GM19397 (cell line): ENCODE data around the gene TEX19.
"Not testable (repeated sequence)": the region's sequence is repeated elsewhere in the genome, so short reads cannot be mapped to it uniquely, and the experiment has no call there.

ENCODE experiments used
- ATAC-seq: cut with Tn5 transposase; IDR thresholded peaks from one replicate; pipeline ENCODE4 v1.9.1; 2021; ENCODE audit warnings: mild to moderate bottlenecking, moderate library complexity; ENCODE audit not compliant: unreplicated experiment

The TEX19 gene

DNA sequence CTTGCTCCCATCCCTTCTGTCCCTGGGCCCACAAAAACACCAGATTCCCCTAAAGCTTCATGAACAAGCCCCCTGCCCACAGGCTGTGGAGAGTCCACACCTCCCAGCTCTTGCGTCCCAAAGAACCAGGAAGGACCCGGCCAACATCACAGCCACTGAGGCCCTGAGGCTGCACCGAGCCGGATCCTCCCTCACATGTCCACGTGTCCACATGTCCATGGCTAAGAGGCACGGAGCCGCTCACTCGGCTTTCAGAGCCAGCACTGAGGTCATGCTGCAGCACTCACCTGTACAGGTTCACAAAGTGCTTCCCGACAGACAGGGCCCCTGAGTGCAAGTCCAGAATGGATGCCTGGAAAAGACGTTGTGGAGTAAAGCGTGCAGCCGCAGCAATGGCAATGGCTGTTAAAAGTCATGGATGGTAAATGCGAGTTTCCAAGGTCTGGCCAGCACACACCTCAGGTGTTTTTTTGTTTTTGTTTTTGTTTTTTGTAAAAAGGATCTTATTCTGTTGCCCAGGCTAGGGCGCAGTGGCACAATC, 47.2 kb downstream of the TEX19 start:
- no peak for ATAC-seq

DNA sequence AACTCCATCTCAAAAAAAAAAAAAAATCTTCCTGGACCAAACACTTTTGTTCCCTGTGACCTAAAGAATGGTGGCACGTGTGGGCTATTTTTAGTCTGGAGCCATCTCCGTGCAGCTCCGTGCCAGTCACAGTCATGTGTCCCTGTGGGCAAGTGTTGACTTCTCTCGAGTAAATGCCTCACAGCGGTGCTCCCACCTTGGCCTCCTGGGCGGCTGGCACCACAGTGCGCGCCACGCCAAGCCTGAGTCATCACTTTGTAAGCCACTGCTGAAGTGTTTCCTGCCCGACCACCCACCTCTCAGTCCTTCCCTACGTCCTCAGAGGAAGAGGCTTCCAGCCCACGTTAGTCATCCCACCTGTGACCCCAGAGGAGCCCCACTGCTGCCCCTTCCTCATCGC, 48.2 kb downstream of the TEX19 start:
- no peak for ATAC-seq

DNA sequence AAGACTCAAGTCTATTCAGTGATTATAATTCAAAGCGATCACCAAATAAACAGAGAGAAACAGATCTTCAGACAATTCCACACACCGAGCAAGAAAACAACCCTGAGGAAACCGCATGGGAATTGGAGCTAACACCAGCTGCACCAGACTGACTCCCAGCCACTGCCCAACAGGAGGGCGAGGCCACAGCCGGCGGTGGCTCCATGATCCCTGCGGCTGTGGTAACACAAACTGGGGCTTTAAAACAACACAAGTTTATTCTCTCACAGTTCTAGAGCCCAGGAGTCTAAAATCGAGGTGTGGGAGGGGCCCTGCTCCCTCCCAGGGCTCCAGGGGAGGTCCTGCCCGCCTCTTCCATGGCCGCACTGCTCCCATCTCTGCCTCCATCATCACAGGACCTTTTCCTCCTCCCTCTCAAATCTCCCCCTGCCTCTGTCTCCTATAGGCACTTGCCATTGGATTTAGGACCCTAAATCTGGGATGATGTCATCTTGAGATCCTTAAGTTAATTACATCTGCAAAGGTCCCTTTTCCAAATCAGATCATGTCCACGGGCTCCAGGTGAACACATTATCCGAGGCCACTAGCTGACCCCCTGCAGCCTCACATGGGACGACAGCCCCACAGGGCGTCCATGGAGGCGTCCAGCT, 49.4 kb downstream of the TEX19 start:
- ATAC-seq, result no peak

DNA sequence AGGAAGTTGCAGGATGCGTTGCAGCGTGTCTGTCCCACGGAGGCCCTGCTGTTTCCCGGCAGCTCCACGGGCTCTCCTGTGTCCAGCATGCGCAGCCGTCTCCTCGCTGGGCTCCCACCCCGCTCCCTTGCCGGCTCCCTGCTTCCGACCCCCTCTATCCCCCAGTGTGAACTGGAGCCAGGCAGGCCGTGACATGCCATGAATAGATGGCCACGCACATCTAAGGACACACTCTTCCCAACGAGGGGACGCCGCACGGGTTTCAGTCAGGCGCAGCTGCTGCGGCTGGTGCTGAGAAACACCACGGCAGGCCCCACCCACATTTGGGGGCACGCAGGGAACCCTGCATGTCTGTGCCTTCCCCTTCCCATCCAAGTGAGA, 49.9 kb downstream of the TEX19 start:
- no peak for ATAC-seq

DNA sequence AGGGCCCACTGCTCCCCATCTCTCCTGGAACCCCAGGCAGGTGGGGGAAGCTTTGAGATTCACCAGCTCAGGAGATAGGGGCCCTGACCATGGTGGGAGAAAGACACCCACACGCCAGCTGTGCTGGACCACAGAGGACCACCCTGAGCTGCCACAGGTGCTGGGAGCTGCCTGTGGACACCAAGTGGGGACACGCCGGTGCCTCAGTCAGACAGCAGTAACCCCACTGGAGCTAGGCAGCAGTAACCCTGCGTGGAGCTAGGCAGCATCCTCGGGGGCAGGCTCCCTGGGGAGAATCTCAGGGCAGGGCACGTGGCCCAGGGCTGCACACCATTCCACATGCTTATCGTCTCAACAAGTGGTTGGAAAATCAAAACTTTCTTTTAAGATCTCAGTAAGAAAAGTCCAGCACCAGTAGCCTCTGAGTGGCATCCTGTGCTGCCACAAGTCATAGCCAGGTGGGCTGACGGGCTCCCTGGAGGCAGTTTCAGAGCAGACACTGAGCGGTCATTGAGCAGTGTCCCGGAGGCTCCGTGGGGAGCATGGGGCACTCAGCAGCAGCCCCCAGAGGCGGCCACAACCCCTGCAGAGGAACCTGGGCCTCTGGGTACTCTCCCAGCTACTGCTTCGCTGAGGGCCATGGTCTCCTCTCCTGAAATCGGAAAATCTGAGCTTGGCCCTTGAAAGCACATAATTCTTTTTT, 51.1 kb downstream of the TEX19 start:
- no peak for ATAC-seq

DNA sequence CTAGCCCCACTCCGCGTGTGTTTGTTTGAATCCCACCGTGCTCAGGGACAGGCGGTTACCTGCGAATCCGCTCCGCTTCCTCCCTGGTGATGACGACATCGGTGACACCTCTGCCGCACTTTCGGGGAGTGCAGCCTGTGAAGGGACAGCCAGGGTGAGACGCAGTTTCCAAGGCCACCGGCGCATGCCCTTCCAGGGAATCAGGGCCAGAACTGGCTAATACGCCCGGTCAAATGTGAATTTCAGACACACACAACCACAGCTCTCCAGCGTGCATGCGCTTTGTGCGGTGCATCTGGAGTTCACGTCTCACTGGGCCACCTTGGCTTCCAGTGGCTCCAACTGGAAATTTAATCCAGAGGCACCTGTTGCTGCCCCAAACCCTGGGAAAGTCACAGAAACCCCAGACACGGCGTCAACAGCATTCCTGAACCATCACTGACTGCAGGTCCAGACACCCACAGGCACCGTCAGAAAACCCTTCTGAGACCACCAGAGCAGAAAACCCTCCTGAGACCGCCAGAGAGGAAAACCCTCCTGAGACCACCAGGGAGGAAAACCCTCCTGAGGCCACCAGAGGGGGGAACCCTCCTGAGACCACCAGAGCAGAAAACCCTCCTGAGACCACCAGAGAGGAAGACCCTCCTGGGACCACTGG, 52.5 kb downstream of the TEX19 start:
- ATAC-seq, result no peak

DNA sequence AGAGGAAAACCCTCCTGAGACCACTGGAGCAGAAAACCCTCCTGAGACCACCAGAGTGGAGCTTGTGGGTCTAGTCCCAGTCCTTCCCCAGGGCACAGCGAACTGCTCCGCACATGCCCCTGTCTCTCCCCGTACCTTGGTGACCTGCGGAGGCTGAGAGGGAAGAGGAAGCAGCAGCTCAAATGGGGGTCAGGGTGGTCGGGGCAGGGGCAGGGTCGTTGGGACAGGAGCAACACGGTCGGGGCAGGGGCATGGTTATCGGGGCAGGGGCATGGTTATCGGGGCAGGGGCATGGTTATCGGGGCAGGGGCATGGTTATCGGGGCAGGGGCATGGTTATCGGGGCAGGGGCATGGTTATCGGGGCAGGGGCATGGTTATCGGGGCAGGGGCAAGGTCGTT, 53.0 kb downstream of the TEX19 start:
- ATAC-seq, result not testable (repeated sequence)

DNA sequence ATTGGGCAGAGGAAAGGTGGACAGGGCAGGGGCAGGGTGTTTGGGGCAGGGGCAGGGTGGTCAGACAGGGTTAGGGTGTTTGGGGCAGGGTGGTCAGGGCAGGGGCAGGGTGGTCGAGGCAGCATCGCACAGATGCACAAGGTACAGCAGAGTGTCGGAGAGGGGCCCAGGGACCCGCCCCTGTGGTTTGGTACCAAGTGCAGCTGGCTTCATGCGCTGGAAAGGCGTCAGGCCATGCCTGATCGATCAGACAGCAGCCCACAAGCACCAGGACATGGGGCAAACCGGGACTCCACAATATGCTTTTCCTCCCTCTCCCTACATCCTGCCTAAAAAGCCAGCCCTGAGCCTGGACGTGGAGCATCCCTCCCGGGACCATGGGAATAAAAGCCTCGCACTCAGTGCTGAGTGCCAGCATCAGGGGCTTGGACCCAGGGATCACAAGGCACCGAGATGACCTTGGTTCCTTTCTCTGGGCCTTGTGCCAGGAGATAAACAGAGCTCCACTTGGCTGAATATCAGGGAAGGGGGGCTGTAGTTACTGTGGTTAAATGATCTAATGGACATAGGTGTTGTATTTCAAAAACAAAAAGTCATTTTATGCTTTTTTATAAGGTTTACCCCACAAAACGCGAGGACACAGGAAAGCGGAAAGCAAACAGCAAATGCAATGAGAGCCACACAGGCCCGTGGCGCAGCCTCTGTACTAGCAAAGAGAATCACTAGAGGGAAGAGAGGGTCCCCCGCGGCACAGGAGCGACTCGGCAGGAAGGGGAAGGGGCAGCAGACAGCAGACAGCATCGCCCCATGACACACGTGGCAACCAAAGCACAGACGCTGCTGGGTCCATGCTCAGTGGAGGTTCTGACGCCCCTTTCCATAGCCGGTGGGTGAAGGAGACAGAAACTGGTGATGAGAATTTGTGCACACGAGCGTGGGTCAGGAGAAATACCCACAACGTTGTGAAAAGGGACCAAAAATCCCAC, 53.8 kb downstream of the TEX19 start:
- ATAC-seq, result no peak
